Choroid plexus epithelial cell (primary cell): ENCODE data around the gene CERS4.
"Not testable (repeated sequence)": the region's sequence is repeated elsewhere in the genome, so short reads cannot be mapped to it uniquely, and the experiment has no call there.

Experiments
- DNase-seq: peaks from one replicate; pipeline ENCODE4 v3.0.0-alpha.2; 2010; ENCODE audit warnings: low read depth
- H3K4me3 ChIP-seq: 2 replicates; pipeline ENCODE4 v1.5.1; 2011; ENCODE audit warnings: low read depth, mild to moderate bottlenecking, control low read depth, low read length, moderate library complexity
- TF ChIP-seq, protein P1 (sequence below): conservative IDR thresholded peaks from 2 replicates; pipeline ENCODE4 v1.5.1; 2011; ENCODE audit warnings: low read depth, mild to moderate bottlenecking, control low read depth, inconsistent platforms, low read length, moderate library complexity

CERS4 gene

DNA sequence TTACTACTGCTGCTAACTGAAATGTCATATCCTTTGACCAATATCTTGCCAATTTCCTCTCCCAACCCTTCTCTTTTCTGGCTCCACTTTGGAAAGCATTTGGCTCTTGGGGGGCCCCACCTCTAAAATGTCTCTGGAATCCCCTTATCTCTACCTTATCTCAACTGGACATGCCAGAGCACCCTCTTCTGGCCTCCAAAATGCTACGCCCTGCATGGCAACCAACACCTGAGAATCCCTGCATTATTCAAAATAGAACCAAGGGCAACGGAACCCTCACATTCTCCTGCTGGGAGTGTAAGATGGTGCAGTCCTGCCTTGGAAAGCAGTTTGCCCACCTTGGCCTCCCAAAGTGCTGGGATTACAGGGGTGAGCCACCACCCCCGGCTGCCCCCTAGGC is 35.3 kb downstream of the CERS4 start:
- no peak overlapping the region for H3K4me3 ChIP-seq
- TF ChIP-seq, protein P1, sequence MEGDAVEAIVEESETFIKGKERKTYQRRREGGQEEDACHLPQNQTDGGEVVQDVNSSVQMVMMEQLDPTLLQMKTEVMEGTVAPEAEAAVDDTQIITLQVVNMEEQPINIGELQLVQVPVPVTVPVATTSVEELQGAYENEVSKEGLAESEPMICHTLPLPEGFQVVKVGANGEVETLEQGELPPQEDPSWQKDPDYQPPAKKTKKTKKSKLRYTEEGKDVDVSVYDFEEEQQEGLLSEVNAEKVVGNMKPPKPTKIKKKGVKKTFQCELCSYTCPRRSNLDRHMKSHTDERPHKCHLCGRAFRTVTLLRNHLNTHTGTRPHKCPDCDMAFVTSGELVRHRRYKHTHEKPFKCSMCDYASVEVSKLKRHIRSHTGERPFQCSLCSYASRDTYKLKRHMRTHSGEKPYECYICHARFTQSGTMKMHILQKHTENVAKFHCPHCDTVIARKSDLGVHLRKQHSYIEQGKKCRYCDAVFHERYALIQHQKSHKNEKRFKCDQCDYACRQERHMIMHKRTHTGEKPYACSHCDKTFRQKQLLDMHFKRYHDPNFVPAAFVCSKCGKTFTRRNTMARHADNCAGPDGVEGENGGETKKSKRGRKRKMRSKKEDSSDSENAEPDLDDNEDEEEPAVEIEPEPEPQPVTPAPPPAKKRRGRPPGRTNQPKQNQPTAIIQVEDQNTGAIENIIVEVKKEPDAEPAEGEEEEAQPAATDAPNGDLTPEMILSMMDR = peak; percentile 5
- no peak for DNase-seq

DNA sequence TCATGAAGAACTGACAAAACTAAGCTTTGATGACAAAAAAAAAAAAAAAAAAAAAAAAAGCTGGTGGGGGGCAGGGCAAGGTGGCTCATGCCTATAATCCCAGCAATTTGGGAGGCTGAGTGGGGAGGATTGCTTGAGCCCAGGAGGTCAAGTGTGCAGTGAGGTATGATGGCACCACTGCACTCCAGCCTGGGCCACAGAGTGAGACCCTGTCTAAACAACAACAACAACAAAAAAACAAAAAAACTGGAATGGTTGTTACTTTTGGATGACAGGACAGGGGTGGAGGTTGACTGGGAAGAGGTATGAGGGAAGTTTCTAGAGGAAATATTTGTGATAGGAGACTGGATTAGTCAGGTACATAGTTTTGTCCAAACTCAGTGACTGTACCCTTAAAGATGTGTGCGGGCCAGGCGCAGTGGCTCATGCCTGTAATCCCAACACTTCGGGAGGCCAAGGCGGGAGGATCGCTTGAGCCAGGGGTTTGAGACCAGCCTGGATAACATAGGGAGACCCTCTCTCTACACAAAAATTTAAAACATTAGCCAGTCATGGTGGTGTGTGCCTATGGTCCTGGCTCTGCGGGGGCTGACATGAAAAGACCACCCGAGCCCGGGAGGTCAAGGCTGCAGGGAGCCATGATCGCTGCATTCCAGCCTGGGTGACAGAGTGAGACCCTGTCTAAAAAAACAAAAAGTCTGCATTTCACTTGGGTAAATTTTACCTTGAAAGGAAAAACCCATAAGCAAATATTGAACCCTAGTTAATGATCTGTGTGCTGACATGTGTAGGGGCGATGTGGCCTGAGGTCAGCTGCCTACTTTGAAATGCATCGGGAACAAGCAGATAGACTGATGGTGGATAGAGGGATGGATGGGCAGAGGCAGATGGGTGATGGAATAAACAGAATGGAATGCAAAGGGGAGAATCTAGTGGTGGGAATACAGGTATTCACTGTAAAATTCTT is 37.0 kb downstream of the CERS4 start:
- no peak for DNase-seq
- TF ChIP-seq, protein P1 = no peak
- no peak overlapping the region for H3K4me3 ChIP-seq

DNA sequence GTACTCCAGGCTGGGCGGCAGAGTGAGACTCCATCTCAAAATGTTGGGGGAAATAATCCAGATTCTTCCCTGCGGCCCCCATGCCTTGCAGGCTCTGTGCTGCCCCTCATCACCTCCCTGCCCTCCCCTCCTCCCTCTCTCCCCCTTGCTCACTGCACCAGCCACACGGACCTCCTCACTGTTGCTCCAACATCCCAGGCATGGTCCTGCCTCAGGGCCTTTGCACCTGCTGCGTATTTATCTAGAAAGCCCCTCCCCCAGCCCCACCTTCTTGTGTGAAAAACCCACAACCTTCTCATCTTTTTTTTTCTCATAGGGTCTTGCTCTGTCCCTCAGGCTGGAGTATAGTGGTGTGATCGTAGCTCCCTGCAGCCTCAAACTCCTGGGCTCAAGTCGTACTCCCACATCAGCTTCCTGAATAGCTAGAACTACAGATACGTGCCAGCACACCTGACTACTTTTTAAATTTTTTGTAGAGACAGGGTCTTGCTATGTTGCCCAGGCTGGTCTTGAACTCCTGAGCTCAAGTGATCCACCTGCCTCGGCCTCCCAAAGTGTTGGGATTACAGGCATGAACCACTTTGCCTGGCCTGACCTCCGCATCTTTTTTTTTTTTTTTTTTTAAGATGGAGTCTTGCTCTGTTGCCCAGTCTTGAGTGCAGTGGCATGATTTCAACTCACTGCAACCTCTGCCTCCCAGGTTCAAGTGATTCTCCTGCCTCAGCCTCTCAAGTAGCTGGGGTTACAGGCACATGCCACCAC is 38.1 kb downstream of the CERS4 start:
- DNase-seq, H3K4me3 ChIP-seq: not testable (repeated sequence)

DNA sequence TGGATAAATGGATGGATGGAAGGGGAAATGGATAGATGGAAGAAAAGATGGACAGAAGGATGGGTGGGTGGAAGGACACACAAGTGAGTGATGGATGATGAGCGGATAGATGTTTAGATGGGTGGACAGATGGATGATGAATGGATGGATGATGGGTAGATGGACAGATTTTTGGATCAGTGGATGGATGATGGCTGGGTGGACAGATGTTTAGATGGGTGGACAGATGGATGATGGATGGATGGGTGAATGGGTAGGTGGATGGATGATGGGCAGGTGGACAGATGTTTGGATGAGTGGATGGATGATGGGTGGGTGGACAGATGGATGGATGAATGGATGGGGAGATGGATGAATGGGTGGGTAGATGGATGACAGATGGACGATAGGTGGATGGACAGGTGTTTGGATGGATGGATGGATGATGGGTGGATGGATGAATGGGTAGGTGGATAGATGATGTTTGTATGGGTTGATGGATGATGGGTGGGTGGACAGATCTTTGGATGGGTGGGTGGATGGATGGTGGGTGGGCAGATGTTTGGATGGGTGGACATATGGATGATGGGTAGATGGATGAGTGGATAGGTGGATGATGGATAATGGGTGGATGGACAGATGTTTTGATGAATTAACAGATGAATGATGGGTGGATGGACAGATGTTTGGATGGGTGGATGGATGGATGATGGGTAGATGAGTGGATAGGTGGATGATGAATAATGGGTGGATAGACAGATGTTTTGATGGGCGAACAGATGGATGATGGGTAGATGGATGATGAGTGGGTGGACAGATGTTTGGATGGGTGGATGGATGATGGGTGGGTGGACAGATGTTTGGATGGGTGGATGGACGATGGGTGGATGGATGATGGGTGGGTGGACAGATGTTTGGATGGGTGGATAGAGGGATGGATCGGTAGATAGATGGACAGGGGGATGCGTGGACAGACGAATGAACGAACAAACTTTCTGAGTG is 39.5 kb downstream of the CERS4 start:
- DNase-seq = no peak
- TF ChIP-seq, protein P1 = no peak
- H3K4me3 ChIP-seq = no peak overlapping the region

DNA sequence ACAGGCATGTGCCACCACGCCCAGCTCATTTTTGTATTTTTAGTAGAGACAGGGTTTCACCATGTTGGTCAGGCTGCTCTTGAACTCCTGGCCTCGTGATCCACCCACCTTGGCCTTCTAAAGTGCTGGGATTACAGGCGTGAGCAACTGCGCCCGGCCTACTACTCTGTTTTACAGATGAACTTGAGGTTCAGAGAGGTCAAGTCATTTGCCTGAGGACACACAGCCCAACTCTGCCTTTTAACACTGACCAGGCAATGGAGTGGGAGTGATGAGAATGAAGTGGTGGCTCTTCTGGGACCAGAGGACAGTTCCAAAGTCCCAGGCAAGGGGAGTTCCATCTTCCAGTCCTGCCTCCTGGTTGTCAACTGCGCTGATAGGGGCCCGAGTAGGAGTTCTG is 41.4 kb downstream of the CERS4 start:
- TF ChIP-seq, protein P1 = no peak
- no peak for DNase-seq
- no peak overlapping the region for H3K4me3 ChIP-seq

DNA sequence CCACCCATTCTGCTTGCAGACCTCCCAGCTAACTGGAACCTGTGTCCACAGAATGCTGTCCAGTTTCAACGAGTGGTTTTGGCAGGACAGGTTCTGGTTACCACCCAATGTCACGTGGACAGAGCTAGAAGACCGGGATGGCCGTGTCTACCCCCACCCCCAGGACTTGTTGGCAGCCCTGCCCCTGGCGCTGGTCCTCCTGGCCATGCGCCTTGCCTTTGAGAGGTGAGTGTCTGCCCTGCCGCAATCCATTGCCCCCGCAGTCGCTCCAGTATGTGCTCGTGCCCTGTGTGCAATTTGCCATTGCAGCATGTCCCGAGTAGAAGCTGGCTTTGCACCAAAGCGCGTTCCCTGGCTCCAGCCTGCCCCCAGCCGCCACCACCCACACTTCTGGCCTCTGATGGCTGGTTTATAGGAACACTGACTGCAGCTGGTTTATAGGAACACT is 41.9 kb downstream of the CERS4 start:
- no peak for DNase-seq
- H3K4me3 ChIP-seq = no peak overlapping the region
- TF ChIP-seq, protein P1 = no peak
